Breast epithelium (tissue), 3 donors: ENCODE data around the gene ANK2.

ENCODE experiments used
- POLR2A ChIP-seq: fragments of 450-650 bp; IDR thresholded peaks from one replicate; pipeline ENCODE4 v1.6.1; 2016; ENCODE audit warnings: antibody characterized with exemption, mild to moderate bottlenecking, moderate library complexity
- POLR2AphosphoS5 ChIP-seq, 3 donors: sonication (generic); formaldehyde crosslinking; IDR thresholded peaks; one replicate each; pipeline ENCODE4 v1.6.1; 2017; ENCODE audit warnings: antibody characterized with exemption in 3 of 3
- TF ChIP-seq, protein P1 (sequence below), 3 donors: fragments of 450-650 bp; IDR thresholded peaks; one replicate each; pipeline ENCODE4 v1.5.1; 2016 to 2017; ENCODE audit warnings: antibody characterized with exemption in 3 of 3, mild to moderate bottlenecking in 3 of 3, moderate library complexity in 3 of 3

DNA sequence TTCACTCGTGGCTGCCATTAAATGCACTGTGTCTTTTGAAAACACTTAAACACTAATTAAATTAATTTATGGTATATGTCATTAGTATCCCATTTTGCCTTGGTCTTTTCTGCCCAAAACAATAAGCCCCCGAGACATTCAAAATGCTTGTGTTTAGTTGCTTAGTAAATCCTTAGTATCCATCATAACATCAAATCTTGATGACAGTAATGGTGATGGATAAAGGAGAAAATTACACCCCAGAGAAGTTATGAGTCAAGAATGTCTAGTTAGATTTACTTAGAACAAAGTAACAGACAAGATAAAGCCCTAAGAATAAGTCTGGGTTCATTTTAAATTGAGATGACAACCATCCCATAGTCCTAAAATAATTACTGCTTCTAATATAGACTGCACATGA lies 21.3 kb downstream of the ANK2 start:
- TF ChIP-seq, protein P1, sequence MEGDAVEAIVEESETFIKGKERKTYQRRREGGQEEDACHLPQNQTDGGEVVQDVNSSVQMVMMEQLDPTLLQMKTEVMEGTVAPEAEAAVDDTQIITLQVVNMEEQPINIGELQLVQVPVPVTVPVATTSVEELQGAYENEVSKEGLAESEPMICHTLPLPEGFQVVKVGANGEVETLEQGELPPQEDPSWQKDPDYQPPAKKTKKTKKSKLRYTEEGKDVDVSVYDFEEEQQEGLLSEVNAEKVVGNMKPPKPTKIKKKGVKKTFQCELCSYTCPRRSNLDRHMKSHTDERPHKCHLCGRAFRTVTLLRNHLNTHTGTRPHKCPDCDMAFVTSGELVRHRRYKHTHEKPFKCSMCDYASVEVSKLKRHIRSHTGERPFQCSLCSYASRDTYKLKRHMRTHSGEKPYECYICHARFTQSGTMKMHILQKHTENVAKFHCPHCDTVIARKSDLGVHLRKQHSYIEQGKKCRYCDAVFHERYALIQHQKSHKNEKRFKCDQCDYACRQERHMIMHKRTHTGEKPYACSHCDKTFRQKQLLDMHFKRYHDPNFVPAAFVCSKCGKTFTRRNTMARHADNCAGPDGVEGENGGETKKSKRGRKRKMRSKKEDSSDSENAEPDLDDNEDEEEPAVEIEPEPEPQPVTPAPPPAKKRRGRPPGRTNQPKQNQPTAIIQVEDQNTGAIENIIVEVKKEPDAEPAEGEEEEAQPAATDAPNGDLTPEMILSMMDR (IDR thresholded peaks at IDR 0.05), result no peak
- TF ChIP-seq POLR2A (no peak), POLR2AphosphoS5 (IDR thresholded peaks at IDR 0.05) (no peak)
